ENCODE measurements around the gene CALML3. TPM values are rescaled to one million over a fixed set of nuclear protein-coding genes. Genes with fewer than 3 reads are reported as not detected.

Gene CALML3
- total RNA-seq, 4 donors from 2014 or later, result not detected

DNA sequence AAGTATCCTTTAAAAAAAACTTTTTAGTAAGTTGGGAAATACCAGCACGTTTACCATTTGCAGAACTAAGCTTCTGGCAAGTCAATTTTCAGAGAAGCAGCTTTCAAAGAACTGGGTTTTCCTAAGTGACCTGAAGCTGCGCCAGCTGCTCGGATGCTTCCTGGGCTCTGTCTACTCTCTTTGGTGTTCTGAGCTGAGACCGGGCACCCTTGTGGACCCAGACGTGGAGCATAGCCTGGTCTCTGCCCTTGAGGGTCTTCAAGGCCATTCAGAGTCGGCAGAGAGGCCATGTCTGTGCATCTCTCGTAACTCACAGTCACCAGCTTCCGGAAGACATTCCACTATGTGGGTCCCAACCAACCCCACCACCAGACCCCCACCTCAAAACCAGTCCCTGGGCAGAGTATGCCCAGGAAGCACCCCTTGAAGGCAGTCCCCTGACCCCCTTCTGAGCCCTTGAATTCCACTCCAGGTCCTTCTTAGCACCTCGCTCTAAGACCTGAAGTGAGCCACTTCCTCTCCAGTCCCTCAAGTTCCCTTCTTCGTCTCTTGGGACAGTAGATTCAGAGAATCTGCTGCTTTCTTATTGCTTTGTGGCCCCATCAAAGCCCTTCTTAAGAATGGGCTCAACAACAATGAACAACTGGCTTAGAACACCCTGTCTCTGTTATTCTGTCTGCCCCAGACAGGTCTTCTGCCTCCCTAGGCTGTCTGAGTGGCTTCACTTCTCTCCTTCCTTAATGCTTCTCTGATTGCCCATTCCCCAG is 33.9 kb upstream of the CALML3 start:
- TF ChIP-seq POLR2A (IDR thresholded peaks at IDR 0.05), result no peak
- TF ChIP-seq, protein P1, sequence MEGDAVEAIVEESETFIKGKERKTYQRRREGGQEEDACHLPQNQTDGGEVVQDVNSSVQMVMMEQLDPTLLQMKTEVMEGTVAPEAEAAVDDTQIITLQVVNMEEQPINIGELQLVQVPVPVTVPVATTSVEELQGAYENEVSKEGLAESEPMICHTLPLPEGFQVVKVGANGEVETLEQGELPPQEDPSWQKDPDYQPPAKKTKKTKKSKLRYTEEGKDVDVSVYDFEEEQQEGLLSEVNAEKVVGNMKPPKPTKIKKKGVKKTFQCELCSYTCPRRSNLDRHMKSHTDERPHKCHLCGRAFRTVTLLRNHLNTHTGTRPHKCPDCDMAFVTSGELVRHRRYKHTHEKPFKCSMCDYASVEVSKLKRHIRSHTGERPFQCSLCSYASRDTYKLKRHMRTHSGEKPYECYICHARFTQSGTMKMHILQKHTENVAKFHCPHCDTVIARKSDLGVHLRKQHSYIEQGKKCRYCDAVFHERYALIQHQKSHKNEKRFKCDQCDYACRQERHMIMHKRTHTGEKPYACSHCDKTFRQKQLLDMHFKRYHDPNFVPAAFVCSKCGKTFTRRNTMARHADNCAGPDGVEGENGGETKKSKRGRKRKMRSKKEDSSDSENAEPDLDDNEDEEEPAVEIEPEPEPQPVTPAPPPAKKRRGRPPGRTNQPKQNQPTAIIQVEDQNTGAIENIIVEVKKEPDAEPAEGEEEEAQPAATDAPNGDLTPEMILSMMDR (IDR thresholded peaks at IDR 0.05), result no peak
- Histone ChIP-seq H3K4me3 (no peak overlapping the region), H3K27me3 (no peaks in the 10 kb centered on the region), H3K9me3 (no peaks in the 10 kb centered on the region), H3K27ac (no peak overlapping the region), H3K36me3 (no peaks in the 10 kb centered on the region), H3K4me1 (no peaks in the 10 kb centered on the region)
- no peak for DNase-seq
- intact Hi-C loops (cut with DNase I; ENCODE audit: low total_unique reads), result no loop called here

DNA sequence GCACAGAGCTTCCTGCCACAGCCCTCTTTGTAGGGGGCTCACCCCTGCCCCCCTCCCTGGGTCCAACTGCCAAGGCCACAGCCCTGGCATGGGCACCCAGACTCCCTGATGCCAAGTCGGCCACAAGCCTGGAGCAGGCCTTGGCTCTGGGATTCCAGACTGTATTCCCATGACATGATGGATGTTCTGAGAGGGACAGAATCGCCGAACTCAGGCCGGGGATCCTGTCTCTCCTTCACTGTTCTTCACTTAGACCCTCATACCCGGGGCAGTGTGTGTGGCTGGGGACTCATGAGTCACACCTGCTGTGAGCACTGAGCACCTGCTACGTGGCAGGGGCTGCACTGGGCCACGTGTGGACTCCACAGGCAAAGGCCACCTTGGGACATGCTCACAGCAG is 33.3 kb upstream of the CALML3 start:
- Histone ChIP-seq H3K4me3 (no peak overlapping the region), H3K27me3 (no peaks in the 10 kb centered on the region), H3K9me3 (no peaks in the 10 kb centered on the region), H3K4me1 (no peaks in the 10 kb centered on the region), H3K27ac (no peak overlapping the region), H3K36me3 (no peaks in the 10 kb centered on the region)
- TF ChIP-seq, protein P1 (IDR thresholded peaks at IDR 0.05), result no peak
- no peak for TF ChIP-seq POLR2A (IDR thresholded peaks at IDR 0.05)
- no peak for DNase-seq
- intact Hi-C loops (cut with DNase I; ENCODE audit: low total_unique reads), result no loop called here

DNA sequence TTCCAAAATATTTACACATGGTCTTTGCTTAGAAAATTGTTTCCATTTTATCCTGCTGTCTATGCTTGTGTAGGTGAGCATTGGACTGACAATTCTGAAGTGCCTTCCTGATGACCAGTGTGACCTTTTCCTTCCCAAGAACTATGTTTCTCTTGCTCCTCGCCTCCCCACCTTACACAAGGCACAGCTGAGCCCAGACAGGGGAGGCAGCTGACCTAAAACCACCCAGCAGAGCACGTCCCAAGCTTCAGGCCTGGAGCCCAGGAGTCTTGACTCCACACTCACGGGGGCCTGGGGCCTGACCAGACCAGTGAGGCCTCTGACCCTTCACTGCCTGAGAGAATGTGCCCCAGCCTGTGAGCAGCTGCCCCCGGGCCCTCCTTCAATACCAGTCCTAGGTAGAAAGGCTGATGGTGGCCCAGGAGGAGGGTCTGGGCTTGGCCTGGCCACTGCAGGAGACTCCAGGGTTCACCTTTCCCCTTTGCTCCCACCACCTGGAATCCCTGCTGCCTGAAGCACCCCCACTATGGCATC is 32.4 kb upstream of the CALML3 start:
- intact Hi-C loops (cut with DNase I; ENCODE audit: low total_unique reads), result no loop called here
- no peaks in the 10 kb centered on the region for H3K27me3 ChIP-seq
- no peaks in the 10 kb centered on the region for H3K36me3 ChIP-seq
- TF ChIP-seq, protein P1 (IDR thresholded peaks at IDR 0.05), result no peak
- no peak for TF ChIP-seq POLR2A (IDR thresholded peaks at IDR 0.05)
- H3K9me3 ChIP-seq, result no peaks in the 10 kb centered on the region
- no peak overlapping the region for H3K27ac ChIP-seq
- H3K4me1 ChIP-seq, result no peaks in the 10 kb centered on the region
- no peak for DNase-seq
- H3K4me3 ChIP-seq, result no peak overlapping the region

DNA sequence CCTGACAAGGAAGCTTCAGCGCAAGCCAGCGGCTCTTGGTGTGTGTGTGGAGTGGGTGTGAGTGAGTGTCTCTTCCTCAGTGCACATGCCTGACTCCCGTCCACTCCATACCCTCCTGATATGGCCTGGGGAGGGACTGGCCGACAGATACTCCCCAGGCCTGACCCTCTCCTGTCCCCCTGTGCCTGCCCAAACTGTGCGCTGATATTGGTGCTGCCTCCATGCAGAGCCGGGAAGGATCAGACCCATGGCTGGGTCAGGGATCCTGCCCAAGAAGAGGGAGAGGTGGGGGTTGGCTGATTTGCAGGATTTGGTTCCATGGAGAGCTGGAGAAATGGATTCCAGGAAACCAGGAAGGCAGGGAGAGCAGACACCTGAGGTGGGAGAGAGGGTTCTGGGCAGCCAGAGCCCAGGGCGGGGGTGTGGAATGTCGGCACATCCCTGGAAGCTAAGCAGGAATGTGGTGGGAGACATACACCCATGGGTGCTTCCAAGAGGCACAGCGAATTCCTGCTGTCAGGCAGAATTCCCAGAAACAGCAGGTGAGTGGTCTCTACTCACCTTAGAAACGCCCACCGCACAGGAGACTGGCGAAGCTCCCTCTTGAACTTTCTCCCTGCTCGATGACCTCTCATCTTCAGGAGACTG is 31.7 kb upstream of the CALML3 start:
- DNase-seq, result no peak
- TF ChIP-seq, protein P1 (IDR thresholded peaks at IDR 0.05), result no peak
- TF ChIP-seq POLR2A (IDR thresholded peaks at IDR 0.05), result no peak
- Histone ChIP-seq H3K4me3 (no peak overlapping the region), H3K36me3 (no peaks in the 10 kb centered on the region), H3K9me3 (no peaks in the 10 kb centered on the region), H3K4me1 (no peaks in the 10 kb centered on the region), H3K27me3 (no peaks in the 10 kb centered on the region), H3K27ac (no peak overlapping the region)
- intact Hi-C loops (cut with DNase I; ENCODE audit: low total_unique reads), result no loop called here

DNA sequence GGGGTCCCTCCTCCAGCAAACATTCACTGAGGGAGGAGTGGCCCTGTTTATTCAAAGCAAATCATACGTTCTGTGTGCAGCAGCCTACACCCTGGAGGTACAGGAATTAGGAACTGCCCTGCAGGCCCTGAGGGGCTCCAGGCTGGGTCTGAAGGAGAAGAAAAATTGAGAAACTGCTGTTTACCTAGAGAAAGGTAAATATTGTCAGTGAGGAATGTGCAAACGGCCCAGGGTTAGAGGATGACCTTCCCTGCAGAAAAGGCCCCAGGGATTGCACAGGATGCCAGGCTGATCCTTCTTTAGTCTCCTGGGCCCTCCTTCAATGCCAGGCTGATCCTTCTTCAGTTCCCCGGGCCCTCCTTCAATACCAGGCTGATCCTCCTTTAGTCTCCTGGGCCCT is 31.1 kb upstream of the CALML3 start:
- intact Hi-C loops (cut with DNase I; ENCODE audit: low total_unique reads), result no loop called here
- Histone ChIP-seq H3K27ac (no peak overlapping the region), H3K9me3 (no peaks in the 10 kb centered on the region)

More for the DNA sequence above, 31.1 kb upstream of the CALML3 start:
- Histone ChIP-seq H3K4me1 (no peaks in the 10 kb centered on the region), H3K4me3 (no peak overlapping the region), H3K27me3 (no peaks in the 10 kb centered on the region), H3K36me3 (no peaks in the 10 kb centered on the region)
- no peak for DNase-seq
- no peak for TF ChIP-seq POLR2A (IDR thresholded peaks at IDR 0.05)
- TF ChIP-seq, protein P1 (IDR thresholded peaks at IDR 0.05), result no peak

Data from uterus (tissue), 4 donors.